Measurements from ENCODE around the gene MAGI1.

DNA sequence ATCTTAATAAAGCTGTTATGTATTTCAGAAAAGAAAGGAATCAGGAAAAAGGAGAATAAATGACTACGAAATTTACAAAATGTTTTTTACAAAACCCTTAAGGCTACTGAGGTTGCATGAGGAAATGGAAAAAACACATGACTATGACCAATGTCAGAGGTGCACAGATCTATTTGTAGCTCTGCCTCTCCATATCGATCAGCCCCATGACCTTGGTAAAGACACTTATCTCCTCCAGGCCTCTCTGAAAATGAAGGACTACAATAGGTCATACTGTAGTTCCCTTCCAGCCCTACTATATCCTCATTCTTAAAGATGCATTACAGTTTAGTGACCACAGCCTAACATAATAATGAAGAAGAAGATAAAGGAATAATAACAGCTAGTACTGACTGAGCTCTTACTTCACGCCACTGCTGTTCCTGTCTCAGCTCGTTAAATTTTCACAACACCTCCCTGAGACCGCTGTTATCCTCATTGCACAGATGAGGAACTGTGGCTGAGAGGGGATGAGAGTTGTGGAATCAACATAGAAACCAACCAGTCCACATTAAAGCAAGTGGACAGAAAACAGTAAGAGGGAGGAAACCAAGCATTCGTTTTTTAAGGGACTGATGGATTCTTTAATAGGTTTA lies 163.2 kb downstream of the MAGI1 start:
- TF ChIP-seq, protein P1, sequence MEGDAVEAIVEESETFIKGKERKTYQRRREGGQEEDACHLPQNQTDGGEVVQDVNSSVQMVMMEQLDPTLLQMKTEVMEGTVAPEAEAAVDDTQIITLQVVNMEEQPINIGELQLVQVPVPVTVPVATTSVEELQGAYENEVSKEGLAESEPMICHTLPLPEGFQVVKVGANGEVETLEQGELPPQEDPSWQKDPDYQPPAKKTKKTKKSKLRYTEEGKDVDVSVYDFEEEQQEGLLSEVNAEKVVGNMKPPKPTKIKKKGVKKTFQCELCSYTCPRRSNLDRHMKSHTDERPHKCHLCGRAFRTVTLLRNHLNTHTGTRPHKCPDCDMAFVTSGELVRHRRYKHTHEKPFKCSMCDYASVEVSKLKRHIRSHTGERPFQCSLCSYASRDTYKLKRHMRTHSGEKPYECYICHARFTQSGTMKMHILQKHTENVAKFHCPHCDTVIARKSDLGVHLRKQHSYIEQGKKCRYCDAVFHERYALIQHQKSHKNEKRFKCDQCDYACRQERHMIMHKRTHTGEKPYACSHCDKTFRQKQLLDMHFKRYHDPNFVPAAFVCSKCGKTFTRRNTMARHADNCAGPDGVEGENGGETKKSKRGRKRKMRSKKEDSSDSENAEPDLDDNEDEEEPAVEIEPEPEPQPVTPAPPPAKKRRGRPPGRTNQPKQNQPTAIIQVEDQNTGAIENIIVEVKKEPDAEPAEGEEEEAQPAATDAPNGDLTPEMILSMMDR (IDR thresholded peaks at IDR 0.05): no peak
- TF ChIP-seq POLR2A (IDR thresholded peaks at IDR 0.05) (no peak), EP300 (IDR thresholded peaks at IDR 0.05) (no peak)
